ENCODE data around the gene EPO.
A peak's percentile ranks its signal among the peaks of the same experiment; 100 is the strongest.
"Not testable (repeated sequence)": the region's sequence is repeated elsewhere in the genome, so short reads cannot be mapped to it uniquely, and the experiment has no call there.

The EPO gene

GRCh38 chr7:100686822-100687211, 33.5 kb upstream of the EPO start:
- no peak for TF ChIP-seq ZNF274 (IDR thresholded peaks at IDR 0.05; ENCODE audit: low read depth, low read length)
- no peak overlapping the region for H3K4me3 ChIP-seq (ENCODE audit: low read length)

DNA sequence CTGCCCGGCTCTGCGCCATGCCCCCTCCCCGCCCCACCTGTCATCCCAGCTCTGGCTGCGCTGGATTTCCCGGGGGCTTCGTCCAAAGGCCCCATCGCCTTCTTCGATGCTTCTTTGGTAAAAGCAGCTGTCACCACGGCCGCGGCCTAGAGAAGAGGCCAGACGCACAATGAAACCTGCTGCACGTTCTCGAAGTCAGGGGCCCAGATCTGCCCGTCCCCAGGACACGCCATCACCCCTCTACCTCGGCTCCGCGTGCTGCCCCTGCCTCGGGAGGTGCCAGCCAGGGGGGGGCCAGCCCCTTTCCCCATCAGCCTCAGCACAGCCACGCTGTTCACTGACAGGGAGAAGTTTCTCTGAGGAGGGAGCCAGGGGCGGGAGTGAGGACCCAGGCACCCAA, 33.0 kb upstream of the EPO start:
- TF ChIP-seq ZNF274 (IDR thresholded peaks at IDR 0.05; ENCODE audit: low read depth, low read length) = no peak
- no peak overlapping the region for H3K4me3 ChIP-seq (ENCODE audit: low read length)

- TF ChIP-seq ZNF274 (IDR thresholded peaks at IDR 0.05; ENCODE audit: low read depth, low read length) = no peak
- H3K4me3 ChIP-seq (ENCODE audit: low read length) = no peak overlapping the region
Measured at GRCh38 chr7:100687751-100688300, 32.4 kb upstream of the EPO start.

DNA sequence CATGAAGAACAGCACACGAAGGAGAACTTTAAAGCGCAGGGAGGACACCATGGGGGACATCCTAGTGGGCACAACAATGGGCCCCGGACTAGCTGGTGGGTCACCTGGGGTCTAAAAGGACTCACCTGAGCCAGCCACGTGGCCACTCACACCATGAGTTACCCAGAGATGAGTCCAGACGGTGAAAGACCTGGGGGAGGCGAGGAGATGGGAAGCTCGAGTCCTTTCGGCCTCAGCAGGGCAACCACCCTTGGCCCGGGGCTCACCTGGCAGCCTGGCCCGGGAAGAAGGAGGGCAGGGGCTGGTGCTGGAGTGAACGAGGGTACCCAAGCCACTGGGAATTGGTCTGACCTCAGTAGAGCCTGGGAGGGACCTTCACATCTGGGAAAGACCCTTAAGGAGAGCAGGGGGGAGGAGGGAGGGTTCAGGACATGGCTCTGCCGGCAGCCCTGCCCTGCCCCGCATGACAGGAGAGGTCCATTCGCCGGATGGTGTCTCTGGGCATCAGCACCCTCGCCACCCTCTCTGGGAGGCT, 31.9 kb upstream of the EPO start:
- no peak for TF ChIP-seq ZNF274 (IDR thresholded peaks at IDR 0.05; ENCODE audit: low read depth, low read length)
- no peak overlapping the region for H3K4me3 ChIP-seq (ENCODE audit: low read length)

DNA sequence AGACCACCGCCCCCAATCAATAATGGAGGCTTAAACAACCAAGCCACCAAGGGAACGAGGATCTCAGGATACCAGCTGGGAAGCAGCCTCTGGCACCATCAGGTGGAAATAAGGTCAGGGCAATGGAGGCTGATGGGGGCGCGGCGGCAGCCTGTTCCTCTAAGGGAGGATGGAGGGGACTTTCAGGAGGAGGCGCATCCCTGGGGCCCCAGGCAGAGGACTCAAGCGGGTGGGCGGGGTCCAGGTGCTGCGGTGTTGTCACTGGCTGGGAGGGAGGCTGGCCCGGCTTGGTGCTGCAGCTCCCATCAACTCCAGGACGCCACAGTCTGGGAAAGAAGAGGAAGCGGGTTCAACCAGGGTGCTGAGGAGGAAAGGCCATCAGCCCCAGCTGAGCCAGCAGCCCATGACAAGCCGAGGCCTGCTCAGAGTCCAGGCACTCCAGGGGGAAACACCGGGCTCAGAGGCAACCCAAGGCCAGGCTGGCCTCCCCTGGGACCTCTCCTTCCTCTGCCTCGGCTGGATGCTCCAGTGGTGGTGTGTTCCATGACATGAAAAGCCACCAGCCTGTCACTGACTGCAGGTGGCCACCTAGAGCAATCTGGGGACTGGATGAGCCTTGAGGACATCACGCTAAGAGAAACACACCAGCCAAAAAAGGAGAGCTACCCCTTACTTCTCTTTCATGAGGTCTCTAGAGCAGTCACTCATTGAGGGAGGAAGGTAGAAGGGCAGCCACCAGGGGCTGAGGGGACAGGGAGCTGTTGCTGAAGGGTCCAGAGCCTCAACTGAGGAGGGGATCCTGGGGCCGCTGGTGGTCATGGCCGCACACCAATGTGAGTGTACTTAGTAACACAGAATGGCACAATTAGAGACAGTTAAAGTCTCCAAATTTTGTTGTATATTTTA, 30.8 kb upstream of the EPO start:
- H3K4me3 ChIP-seq (ENCODE audit: low read length) = no peak overlapping the region
- TF ChIP-seq ZNF274 (IDR thresholded peaks at IDR 0.05; ENCODE audit: low read depth, low read length) = no peak

- no peak for TF ChIP-seq ZNF274 (IDR thresholded peaks at IDR 0.05; ENCODE audit: low read depth, low read length)
- H3K4me3 ChIP-seq (ENCODE audit: low read length) = no peak overlapping the region; the same call in 1 of the 2 replicates
Measured at GRCh38 chr7:100691676-100692577, 28.3 kb upstream of the EPO start.

DNA sequence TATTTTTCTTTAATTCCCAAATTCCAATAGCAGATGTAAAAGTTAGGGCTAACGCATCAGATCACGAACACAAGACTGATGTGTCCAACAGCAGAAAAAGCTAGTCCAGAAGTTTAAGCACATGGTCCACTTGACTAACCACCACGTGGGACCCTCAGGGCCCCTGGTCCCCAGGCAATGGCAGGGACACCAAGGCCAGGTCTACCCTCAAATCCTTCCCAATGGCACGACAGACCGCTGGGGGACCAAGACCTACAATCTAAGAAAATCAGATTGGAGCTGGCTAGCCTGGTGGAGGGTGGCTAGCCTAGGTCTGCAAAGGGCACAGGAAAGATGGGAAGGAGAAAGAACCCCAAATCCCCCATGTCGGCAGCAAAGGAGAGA, 27.7 kb upstream of the EPO start:
- TF ChIP-seq ZNF274 (IDR thresholded peaks at IDR 0.05; ENCODE audit: low read depth, low read length) = no peak
- peak overlapping the region; percentile 88 for H3K4me3 ChIP-seq (ENCODE audit: low read length)

DNA sequence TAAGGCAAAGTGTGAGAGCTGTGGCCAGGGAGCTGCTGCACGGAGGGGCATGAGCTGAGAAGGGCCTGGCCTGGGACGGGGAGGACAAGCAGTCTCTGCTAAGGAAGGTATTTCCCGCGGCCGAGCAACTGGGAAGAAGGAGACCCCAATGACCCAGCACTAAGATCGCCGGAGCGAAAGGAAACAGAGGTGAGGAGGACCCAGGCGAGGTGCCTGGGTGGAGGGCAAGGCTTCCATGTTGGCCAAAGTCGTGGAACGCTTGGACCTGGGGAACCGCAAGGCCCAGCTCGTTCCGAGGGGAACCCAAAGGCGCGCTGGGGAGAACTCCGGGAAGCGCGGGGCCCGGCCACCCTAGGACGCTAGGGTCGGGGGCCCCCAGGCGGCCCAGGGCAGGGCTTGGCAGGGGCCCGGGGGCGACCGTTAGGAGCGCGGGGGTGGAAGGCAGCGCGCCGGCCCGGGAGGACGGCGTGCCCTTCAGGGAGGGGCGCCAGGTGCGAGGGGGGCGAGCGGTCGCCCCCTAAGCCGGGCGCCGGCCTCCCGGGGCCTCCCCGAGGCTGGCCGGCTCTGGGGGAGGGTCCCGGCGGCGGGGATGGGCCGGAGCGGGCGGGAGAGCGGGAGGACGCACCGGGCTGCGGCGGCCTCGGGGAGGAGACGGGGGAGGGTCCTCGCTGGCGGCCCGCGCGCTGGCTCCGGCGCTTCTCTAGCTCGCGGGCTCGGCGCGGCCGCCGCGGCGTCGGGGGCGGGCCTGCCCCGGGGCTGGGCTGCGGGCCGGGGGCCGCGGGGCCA, 26.8 kb upstream of the EPO start:
- TF ChIP-seq ZNF274 (IDR thresholded peaks at IDR 0.05; ENCODE audit: low read depth, low read length) = no peak
- peak overlapping the region; percentile 88 for H3K4me3 ChIP-seq (ENCODE audit: low read length)

GRCh38 chr7:100694098-100694745, 26.0 kb upstream of the EPO start, which contains the start of gene GIGYF1:
Gene GIGYF1, minus strand, starts transcription at chr7:100694250. Its CDS starts 6,012 bp downstream, at chr7:100688238.
- TF ChIP-seq ZNF274 (IDR thresholded peaks at IDR 0.05; ENCODE audit: low read depth, low read length) = no peak

DNA sequence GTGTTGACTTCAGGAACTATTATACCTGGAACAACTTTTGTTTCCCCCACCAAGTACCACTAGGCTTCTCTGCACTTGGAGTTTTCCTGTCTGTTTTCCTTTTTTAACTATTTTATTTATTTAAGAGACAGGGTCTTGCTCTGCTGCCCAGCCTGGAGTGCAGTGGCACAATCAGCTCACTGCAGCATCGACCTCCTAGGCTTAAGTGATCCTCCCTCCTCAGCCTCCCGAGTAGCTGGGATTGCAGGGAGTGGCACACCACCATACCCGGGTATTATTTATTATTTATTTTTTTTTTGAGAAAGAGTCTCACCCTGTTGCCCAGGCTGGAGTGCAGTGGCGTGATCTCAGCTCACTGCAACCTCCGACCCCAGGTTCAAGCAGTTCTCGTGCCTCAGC, 24.1 kb upstream of the EPO start:
- peak overlapping the region; percentile 12; the same call in 1 of the 2 replicates for H3K4me3 ChIP-seq (ENCODE audit: low read length)
- TF ChIP-seq ZNF274 (IDR thresholded peaks at IDR 0.05; ENCODE audit: low read depth, low read length) = no peak

More at GRCh38 chr7:100694098-100694745, 26.0 kb upstream of the EPO start, which contains the start of gene GIGYF1:
- H3K4me3 ChIP-seq (ENCODE audit: low read length) = peak within 1 kb of the TSS; percentile 88

GRCh38 chr7:100699018-100699417, 21.2 kb upstream of the EPO start:
- H3K4me3 ChIP-seq (ENCODE audit: low read length) = no peak overlapping the region
- TF ChIP-seq ZNF274 (IDR thresholded peaks at IDR 0.05; ENCODE audit: low read depth, low read length) = no peak

- H3K4me3 ChIP-seq (ENCODE audit: low read length) = not testable (repeated sequence)
Measured at GRCh38 chr7:100701089-100701488, 19.2 kb upstream of the EPO start.

GRCh38 chr7:100705320-100705752, 14.9 kb upstream of the EPO start:
- H3K4me3 ChIP-seq (ENCODE audit: low read length) = peak overlapping the region; percentile 77
- no peak for TF ChIP-seq ZNF274 (IDR thresholded peaks at IDR 0.05; ENCODE audit: low read depth, low read length)
